Measurements from ENCODE around the gene L1TD1.

- no peak for TF ChIP-seq POLR2A (IDR thresholded peaks at IDR 0.05)
- TF ChIP-seq CTCF (IDR thresholded peaks at IDR 0.05): no peak
These were observed 17.0 kb upstream of the L1TD1 start for GRCh38 chr1:62177621-62178020.

Measured in right lobe of liver (tissue), 4 donors.